HG03064 (cell line): ENCODE results near the gene NRG3.

Source experiments
- ATAC-seq: cut with Tn5 transposase; IDR thresholded peaks from one replicate; pipeline ENCODE4 v1.9.1; 2021; ENCODE audit warnings: low read depth; ENCODE audit not compliant: unreplicated experiment

The NRG3 gene

GRCh38 chr10:82866424-82867020 lies 991.5 kb downstream of the NRG3 start:
- ATAC-seq = no peak

GRCh38 chr10:82867056-82867455 lies 992.1 kb downstream of the NRG3 start:
- no peak for ATAC-seq

- no peak for ATAC-seq
Measured at GRCh38 chr10:82874671-82875070, 999.7 kb downstream of the NRG3 start.

- ATAC-seq = no peak
Measured at GRCh38 chr10:82880776-82881290, 1005.8 kb downstream of the NRG3 start.

GRCh38 chr10:82882722-82883121 lies 1007.7 kb downstream of the NRG3 start:
- no peak for ATAC-seq

- no peak for ATAC-seq
Measured at GRCh38 chr10:82883603-82884002, 1008.6 kb downstream of the NRG3 start.

GRCh38 chr10:82887488-82887887 lies 1012.5 kb downstream of the NRG3 start:
- ATAC-seq = no peak

DNA sequence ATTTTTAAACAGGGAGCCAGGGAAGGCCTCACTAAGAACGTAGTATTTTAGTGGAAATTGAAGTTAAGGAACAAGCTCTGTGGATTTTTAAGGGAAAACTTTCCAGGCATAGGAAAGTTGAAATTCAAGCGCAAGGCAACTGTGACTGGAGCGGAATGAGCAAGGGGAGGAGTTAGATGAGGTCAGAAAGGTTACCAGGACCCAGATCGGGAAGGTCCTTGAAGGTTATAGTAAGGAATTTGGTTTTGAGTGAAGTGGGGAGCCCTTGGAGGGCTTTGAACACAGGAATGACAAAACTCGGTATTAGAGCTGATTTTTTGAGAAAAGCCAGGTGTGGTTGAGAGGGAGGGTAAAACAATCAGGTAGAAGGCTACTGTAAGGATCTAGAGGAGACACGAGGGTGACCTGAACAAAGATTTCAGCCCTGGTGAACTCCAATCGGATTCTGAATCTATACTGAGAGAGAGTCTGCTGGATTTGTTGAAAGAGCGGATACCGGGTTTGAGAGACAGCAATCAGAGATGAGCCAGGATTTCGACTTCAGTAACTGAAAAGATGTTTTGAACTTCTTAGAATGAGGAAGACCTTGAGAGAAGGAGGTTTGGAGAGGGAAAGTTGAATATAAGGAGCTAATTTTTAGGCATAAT lies 1013.9 kb downstream of the NRG3 start:
- no peak for ATAC-seq

- no peak for ATAC-seq
Measured at GRCh38 chr10:82889728-82890127, 1014.7 kb downstream of the NRG3 start.

DNA sequence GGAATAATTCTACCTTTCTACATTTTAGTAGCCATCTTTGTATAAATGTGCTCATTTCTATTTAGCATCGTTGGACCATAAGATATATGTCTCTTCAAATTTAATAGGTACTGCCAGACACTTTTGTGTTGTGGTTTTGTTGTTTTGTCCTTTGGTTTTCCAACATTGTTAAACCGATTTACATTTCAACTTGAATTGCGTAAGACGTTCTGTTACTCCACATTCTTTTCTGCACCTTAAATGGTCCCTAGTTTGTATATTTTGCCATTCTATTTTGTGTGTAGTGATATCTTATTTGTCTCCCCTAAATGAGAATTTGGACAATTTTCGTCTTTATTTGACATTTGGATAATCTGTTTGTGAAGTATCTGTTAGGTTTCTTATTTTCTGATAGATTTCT lies 1015.6 kb downstream of the NRG3 start:
- ATAC-seq = no peak

GRCh38 chr10:82908096-82908495 lies 1033.1 kb downstream of the NRG3 start:
- ATAC-seq = no peak

DNA sequence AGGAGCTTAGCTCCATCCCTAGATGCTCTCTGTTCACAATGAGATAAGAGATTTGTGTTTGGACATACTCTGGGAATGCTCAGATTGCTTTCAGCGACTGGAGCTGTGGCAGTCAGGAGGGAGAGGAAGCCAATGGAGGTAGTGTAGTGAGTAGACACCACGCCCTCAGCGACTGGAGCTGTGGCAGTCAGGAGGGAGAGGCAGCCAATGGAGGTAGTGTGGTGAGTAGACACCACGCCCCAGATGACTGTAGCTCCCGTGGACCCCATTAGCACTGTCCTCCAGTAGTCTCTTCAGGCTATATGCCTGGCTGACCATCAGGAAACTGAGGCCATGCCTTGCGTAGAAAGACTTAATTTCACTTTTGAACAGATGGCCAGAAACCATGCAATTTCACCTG lies 1033.8 kb downstream of the NRG3 start:
- ATAC-seq = no peak

DNA sequence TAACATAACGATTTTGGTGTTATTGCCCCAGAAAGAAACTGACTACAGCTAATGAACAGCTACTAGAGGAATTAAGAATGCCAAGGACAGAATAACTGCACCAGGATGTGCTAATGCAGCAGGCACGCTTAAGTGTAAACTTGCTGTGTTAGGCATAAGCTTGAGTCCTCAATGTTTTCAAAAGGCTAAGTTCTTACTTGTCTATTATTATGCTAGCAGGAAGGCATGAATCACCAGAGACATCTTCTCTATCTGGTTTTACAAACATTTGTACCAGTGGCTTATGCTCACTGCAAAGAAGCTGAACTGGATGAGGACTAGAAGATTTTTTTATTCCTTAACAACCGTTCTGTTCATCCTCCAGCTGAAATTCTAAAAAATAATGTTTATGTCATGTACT lies 1035.3 kb downstream of the NRG3 start:
- no peak for ATAC-seq

DNA sequence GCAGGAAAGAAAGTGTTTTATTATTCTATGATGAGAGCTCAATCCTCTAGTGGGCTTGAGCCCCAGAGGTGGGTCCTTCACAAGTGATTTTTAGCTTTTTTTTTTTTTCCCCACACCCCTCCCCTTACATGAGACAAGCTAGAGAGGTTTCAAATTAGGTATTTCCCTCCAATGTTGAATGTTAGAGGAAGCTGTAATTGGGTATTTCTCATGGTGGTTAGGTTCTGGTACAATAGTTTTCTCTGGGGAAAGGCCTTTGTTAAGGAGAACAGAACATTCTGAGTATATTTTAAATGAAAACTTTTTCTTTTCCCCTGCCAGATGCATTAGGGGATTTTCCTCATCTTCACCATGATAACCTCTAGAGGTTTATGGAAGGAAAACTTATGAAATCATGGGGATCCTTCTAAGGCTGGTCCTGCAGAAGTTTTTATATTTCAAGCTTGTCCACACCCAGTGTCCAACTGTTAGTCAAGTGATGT lies 1039.7 kb downstream of the NRG3 start:
- no peak for ATAC-seq

DNA sequence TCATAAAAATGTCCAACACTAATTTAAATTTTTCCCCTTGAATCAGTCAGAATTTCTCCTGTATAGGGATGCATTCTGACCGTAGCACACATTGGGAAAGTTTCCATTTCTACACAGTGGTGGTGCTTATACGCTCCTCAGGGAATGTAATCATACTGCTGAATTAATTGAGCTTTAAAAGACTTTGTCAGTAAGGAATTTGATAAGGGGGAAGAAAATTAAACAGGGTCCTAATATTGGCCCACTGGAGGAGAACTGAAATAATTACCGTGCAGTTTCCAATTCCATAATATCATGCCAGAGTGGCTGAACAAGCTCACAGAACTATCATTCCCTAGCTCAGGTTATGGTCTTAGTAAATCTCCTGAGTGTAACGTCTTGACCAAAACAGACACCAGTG lies 1041.9 kb downstream of the NRG3 start:
- ATAC-seq = no peak

GRCh38 chr10:82918022-82918421 lies 1043.0 kb downstream of the NRG3 start:
- ATAC-seq = no peak

GRCh38 chr10:82922046-82922445 lies 1047.1 kb downstream of the NRG3 start:
- ATAC-seq = no peak

GRCh38 chr10:82922755-82923154 lies 1047.8 kb downstream of the NRG3 start:
- ATAC-seq = no peak

- ATAC-seq = no peak
Measured at GRCh38 chr10:82924711-82925110, 1049.7 kb downstream of the NRG3 start.

DNA sequence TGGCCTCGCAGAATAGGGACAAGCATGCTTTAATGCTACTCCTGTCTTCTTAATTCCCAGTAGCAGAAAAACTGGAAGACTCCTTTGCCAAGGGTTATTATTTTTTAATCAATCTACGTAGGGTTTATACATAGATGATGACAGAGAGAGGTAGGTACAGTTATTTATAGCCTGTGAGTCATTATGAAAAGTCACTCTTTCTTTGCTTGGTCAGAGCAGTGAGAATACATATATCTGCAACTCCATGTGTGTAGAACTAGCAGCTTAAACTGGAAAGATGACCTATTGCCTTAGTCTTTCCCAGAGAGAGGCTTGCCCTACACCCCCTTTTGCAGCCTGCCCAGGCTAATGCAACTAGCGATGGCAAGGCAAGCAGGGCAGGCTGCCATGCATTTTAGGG lies 1050.6 kb downstream of the NRG3 start:
- ATAC-seq = peak; percentile 56

GRCh38 chr10:82932451-82932850 lies 1057.5 kb downstream of the NRG3 start:
- no peak for ATAC-seq

DNA sequence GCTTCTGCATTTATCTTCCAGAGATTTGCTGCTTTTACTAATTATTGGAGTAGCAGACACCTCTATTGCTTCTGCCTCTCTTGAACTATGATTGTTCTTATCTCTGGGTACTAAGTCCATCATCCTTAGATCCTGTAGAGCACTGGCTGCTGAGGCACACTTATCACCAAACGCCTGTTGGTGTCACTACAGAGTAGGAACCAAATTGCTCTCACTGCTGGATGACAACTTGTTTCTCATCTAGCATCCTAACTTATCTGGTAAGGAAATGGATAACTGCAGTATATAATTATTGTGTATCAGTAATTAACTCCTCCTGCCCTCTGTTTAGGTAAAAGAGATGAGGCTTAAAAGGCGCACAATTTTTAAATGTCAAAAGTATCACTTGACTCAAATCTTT lies 1059.4 kb downstream of the NRG3 start:
- ATAC-seq = no peak
